GM19193 (cell line): Measurements from ENCODE around the gene VPS37B.

Source experiments
- POLR2A ChIP-seq: IDR thresholded peaks from 4 replicates; pipeline ENCODE4 v1.6.1; 2011; ENCODE audit not compliant: insufficient read depth, insufficient read length; ENCODE audit errors: extremely low read depth

The VPS37B gene

GRCh38 chr12:122921917-122922316, 26.0 kb upstream of the VPS37B start:
- no peak for TF ChIP-seq POLR2A

GRCh38 chr12:122920687-122921086, 24.8 kb upstream of the VPS37B start:
- no peak for TF ChIP-seq POLR2A

GRCh38 chr12:122918827-122919226, 22.9 kb upstream of the VPS37B start:
- TF ChIP-seq POLR2A: no peak

GRCh38 chr12:122917507-122918121, 21.7 kb upstream of the VPS37B start:
- TF ChIP-seq POLR2A: no peak

- TF ChIP-seq POLR2A: no peak
These were observed 13.7 kb upstream of the VPS37B start for GRCh38 chr12:122909442-122910288.

- TF ChIP-seq POLR2A: no peak
These were observed 13.0 kb upstream of the VPS37B start for GRCh38 chr12:122908915-122909314.

GRCh38 chr12:122903693-122904034, 7.7 kb upstream of the VPS37B start:
- TF ChIP-seq POLR2A: no peak

- no peak for TF ChIP-seq POLR2A
These were observed 7.1 kb upstream of the VPS37B start for GRCh38 chr12:122902854-122903692.

GRCh38 chr12:122899887-122900286, 4.0 kb upstream of the VPS37B start:
- TF ChIP-seq POLR2A: no peak

GRCh38 chr12:122896662-122897061, 738 bp upstream of the VPS37B start:
- no peak for TF ChIP-seq POLR2A

GRCh38 chr12:122895320-122895703, 612 bp downstream of the VPS37B start:
- no peak for TF ChIP-seq POLR2A

- TF ChIP-seq POLR2A: no peak
These were observed 1.5 kb downstream of the VPS37B start for GRCh38 chr12:122894193-122895121.

GRCh38 chr12:122893208-122894153, 2.4 kb downstream of the VPS37B start:
- no peak for TF ChIP-seq POLR2A

GRCh38 chr12:122891661-122892525, 4.0 kb downstream of the VPS37B start:
- no peak for TF ChIP-seq POLR2A
